Thymus (tissue), 11 donors: ENCODE measurements around the gene MGARP. TPM values are rescaled to one million over a fixed set of nuclear protein-coding genes. Genes with fewer than 3 reads are reported as not detected.

Experiments
- DNase-seq, 9 donors: peaks; one replicate each; pipeline ENCODE4 v3.0.0-alpha.2; 2013; ENCODE audit warnings: low spot score in 9 of 9, low read depth in 6 of 9, missing footprints in 1 of 9
- H3K27ac ChIP-seq, 2 donors: one replicate each; pipeline ENCODE4 v1.5.1; 2013; ENCODE audit warnings: control low read depth in 1 of 2, low read depth in 1 of 2, low read length in 1 of 2, mild to moderate bottlenecking in 1 of 2, moderate library complexity in 1 of 2
- H3K27me3 ChIP-seq, 2 donors: one replicate each; pipeline ENCODE4 v1.5.1; 2013; ENCODE audit warnings: low read length in 1 of 2; ENCODE audit not compliant: control insufficient read depth in 2 of 2, insufficient read depth in 1 of 2
- H3K36me3 ChIP-seq, 2 donors: one replicate each; pipeline ENCODE4 v1.5.1; 2013; ENCODE audit warnings: low read length in 1 of 2, mild to moderate bottlenecking in 1 of 2, moderate library complexity in 1 of 2; ENCODE audit not compliant: control insufficient read depth in 2 of 2, insufficient read depth in 2 of 2
- H3K4me1 ChIP-seq, 2 donors: one replicate each; pipeline ENCODE4 v1.5.1; 2013; ENCODE audit warnings: low read length in 2 of 2; ENCODE audit not compliant: control insufficient read depth in 2 of 2, insufficient read depth in 2 of 2
- H3K4me3 ChIP-seq, 2 donors: one replicate each; pipeline ENCODE4 v1.5.1; 2013; ENCODE audit warnings: low read length in 2 of 2, control low read depth in 1 of 2, mild to moderate bottlenecking in 1 of 2
- H3K9me3 ChIP-seq, 2 donors: one replicate each; pipeline ENCODE4 v1.5.1; 2013; ENCODE audit warnings: low read length in 1 of 2, mild to moderate bottlenecking in 1 of 2; ENCODE audit not compliant: control insufficient read depth in 2 of 2, insufficient read depth in 1 of 2
- WGBS: extraction: QIAGEN DNeasy Blood & Tissue Kit; methylation state at CpG from one replicate; pipeline ENCODE4 v1.1.7; 2013; 5-methylcytosine and 5-hydroxymethylcytosine counted together
- polyA plus RNA-seq: library from polyadenylated mRNA; stranded (reverse); fragments of 200-250 nt; gene quantifications from one replicate; pipeline ENCODE4 v1.2.3, GENCODE V29; 2013
- total RNA-seq: library from RNA; stranded (reverse); fragments of 120-200 nt; gene quantifications from one replicate; pipeline ENCODE4 v1.2.4, GENCODE V29; 2013
- donor health status: healthy.

The MGARP gene
- total and polyA plus RNA-seq, 2 donors, result 0.19 to 0.80 TPM

DNA sequence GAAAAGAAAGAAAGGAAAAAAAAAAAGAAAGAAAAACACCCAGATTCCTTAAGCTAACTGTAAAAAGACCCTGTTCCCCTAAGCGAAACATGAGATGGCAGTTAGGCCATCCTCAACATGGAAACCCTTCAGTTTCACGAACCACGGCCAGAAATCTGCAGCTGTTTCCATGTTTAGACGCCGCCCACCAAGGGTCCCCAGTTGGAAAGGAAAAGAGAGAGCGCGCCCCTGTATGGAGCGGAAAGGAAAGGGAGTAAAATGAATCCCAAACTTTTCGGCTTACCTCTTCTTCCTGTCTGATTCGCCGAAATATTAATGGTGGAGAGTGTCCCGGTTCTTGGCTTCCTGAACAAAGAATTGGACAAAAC lies 38.3 kb downstream of the MGARP start:
- 98% methylated on average over 12 of the region's 12 CpGs for WGBS
- H3K27ac ChIP-seq, result no peak overlapping the region
- DNase-seq, result no peak
- H3K4me3 ChIP-seq, result no peak overlapping the region
- peaks cover 0 to 2% of the 10 kb centered on the region in 2 donors for H3K9me3 ChIP-seq
- H3K36me3 ChIP-seq, result no peaks in the 10 kb centered on the region
- H3K4me1 ChIP-seq, result no peaks in the 10 kb centered on the region
- H3K27me3 ChIP-seq, result no peaks in the 10 kb centered on the region

DNA sequence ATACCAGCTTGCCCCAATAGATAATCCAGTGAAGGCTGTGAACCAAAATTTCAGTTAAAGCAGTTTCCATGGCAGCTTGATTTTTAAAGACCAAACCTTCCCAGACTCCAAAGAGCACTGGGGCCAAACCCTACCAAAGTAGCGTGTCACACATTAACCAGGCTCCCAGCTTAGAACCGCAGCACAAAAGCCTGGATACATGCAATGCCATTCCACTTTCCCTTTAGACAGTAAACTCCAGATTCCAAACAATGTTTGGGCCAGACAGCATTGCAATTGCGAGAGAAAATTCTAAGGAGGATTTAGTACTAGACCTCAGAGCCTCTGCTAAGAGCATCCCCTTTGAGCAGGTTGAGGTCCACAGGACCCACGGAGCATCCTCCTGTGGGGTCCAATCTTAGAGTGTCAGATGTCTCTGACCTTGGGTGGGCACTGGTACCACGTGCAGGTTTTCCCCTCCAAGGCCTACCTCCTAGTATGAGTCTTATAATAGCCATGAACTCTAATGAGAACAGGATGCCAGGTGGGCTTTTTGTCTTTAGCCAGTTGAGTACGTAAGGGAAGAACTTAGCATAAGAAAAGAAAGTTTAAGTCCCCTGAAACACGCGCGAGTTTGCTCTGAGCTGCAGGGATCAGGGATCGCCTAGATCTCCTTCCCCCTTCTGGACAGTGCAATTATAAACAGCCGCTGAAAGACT lies 38.8 kb downstream of the MGARP start:
- Histone ChIP-seq H3K4me1 (no peaks in the 10 kb centered on the region), H3K36me3 (no peaks in the 10 kb centered on the region), H3K4me3 (no peak overlapping the region), H3K27ac (no peak overlapping the region), H3K9me3 (peaks cover 0 to 2% of the 10 kb centered on the region in 2 donors), H3K27me3 (no peaks in the 10 kb centered on the region)
- DNase-seq, result no peak
- WGBS, result 97% methylated on average over 11 of the region's 11 CpGs

DNA sequence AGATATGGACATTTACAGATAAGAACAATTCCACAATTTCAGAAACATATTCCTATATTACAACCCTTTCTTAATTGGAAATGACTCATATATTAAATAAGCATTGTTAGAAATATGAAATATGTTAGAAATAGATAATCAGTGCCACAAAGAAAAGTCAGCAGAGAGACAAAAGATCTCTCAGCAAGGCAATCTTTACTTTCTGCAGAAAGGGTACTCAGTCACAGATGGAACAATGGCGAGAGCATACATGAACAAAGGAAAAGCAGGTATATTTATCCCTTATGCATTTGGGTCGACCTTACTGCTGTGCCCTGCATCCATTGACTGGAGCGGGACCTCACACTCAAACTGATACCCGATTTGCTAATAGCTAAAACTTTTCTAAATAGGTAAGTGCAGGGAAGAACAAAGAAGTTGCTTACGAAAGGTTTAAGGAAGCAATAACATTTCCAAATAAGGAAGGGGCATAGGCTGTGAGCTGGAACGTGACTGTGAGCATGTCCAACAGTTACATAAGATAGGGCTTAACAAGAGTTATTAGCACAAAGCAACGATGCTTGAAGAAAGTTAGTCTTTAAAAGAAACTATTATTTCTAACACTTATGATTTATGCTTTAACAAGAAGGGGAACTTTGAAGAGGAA lies 40.8 kb downstream of the MGARP start:
- peaks cover 0 to 2% of the 10 kb centered on the region in 2 donors for H3K9me3 ChIP-seq
- peaks cover 0 to 2% of the 10 kb centered on the region in 2 donors for H3K4me1 ChIP-seq
- H3K36me3 ChIP-seq, result no peaks in the 10 kb centered on the region
- H3K4me3 ChIP-seq, result no peak overlapping the region
- DNase-seq, result no peak
- no peaks in the 10 kb centered on the region for H3K27me3 ChIP-seq
- no peak overlapping the region for H3K27ac ChIP-seq
- WGBS, result 84% methylated on average over 7 of the region's 7 CpGs

GRCh38 chr4:139234253-139234652 lies 45.8 kb downstream of the MGARP start:
- Histone ChIP-seq H3K36me3 (no peaks in the 10 kb centered on the region), H3K27ac (peak overlapping the region in 1 of 2 donors; percentile 30), H3K9me3 (peaks cover 0 to 2% of the 10 kb centered on the region in 2 donors), H3K27me3 (no peaks in the 10 kb centered on the region), H3K4me1 (peaks cover 5 to 28% of the 10 kb centered on the region in 2 donors), H3K4me3 (no peak overlapping the region)
- no peak for DNase-seq
- 94% methylated on average over 3 of the region's 3 CpGs for WGBS

GRCh38 chr4:139229534-139230039 lies 50.4 kb downstream of the MGARP start:
- WGBS, result 37% methylated on average over 3 of the region's 3 CpGs
- Histone ChIP-seq H3K27ac (no peak overlapping the region), H3K9me3 (no peaks in the 10 kb centered on the region), H3K27me3 (no peaks in the 10 kb centered on the region), H3K4me1 (peaks cover 5 to 28% of the 10 kb centered on the region in 2 donors), H3K36me3 (no peaks in the 10 kb centered on the region), H3K4me3 (no peak overlapping the region)
- DNase-seq, result peak in 3 of 9 donors; percentile 28 to 68 (median 43)

GRCh38 chr4:139227729-139228404 lies 52.2 kb downstream of the MGARP start:
- DNase-seq, result peak in 3 of 9 donors; percentile 20 to 59 (median 32)
- Histone ChIP-seq H3K36me3 (no peaks in the 10 kb centered on the region), H3K4me1 (peaks cover 5 to 13% of the 10 kb centered on the region in 2 donors), H3K27ac (no peak overlapping the region), H3K9me3 (no peaks in the 10 kb centered on the region), H3K4me3 (no peak overlapping the region), H3K27me3 (no peaks in the 10 kb centered on the region)
- WGBS, result 52% methylated on average over 2 of the region's 2 CpGs

- Histone ChIP-seq H3K9me3 (no peaks in the 10 kb centered on the region), H3K27me3 (no peaks in the 10 kb centered on the region), H3K36me3 (no peaks in the 10 kb centered on the region), H3K4me1 (no peaks in the 10 kb centered on the region), H3K27ac (no peak overlapping the region), H3K4me3 (no peak overlapping the region)
- 97% methylated on average over 2 of the region's 2 CpGs for WGBS
- no peak for DNase-seq
Measured at GRCh38 chr4:139223682-139224317, 56.2 kb downstream of the MGARP start.

DNA sequence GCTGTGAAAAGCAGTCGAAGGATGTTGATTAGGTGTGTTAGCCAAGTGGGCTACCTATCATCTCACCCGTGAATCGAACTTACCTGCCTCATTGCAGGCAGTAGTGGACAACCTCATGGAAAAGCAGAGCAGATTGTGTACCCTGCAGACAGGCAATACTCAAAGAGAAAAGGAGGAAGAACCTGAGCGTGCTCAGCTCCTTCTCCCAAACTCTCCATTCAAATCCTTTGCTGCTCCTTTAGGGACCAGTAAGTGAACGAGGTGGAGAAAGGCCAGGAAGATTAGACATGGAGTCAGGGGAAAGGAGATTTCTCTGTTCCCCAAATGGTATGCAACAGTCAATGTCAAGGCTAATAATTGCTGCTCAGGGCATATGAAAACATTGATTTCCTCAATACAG lies 57.8 kb downstream of the MGARP start:
- Histone ChIP-seq H3K27me3 (no peaks in the 10 kb centered on the region), H3K36me3 (no peaks in the 10 kb centered on the region), H3K27ac (no peak overlapping the region), H3K4me1 (no peaks in the 10 kb centered on the region), H3K4me3 (no peak overlapping the region), H3K9me3 (no peaks in the 10 kb centered on the region)
- DNase-seq, result no peak
- 98% methylated on average over 5 of the region's 5 CpGs for WGBS

- H3K9me3 ChIP-seq, result no peaks in the 10 kb centered on the region
- no peaks in the 10 kb centered on the region for H3K27me3 ChIP-seq
- H3K27ac ChIP-seq, result no peak overlapping the region
- H3K4me1 ChIP-seq, result no peaks in the 10 kb centered on the region
- 98% methylated on average over 5 of the region's 5 CpGs for WGBS
- H3K4me3 ChIP-seq, result no peak overlapping the region
- H3K36me3 ChIP-seq, result no peaks in the 10 kb centered on the region
- no peak for DNase-seq
Measured at GRCh38 chr4:139221687-139222086, 58.3 kb downstream of the MGARP start.
